Measurements from ENCODE around the gene CLEC1A.

CLEC1A gene

DNA sequence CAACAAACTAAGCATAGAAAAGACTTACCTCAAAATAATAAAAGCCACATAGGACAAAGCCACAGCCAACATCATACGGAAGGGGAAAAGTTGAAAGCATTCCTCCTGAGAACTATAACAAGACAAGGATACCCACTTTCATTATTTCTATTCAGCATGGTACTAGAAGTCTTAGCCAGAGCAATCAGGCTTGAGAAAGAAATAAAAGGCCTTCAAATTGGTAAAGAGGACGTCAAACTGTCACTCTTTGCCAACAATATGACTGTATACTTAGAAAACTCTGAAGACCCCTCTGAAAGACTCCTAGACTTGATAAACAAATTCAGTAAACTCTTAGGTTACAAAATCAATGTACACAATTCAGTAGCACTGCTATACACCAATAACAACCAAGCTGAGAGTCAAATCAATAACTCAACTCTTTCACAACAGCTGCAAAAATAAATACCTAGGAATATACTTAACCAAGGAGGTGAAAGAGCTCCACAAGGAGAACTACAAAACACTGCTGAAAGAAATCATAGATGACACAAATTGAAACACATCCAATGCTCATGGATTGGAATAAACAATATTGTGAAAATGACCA lies 11.6 kb upstream of the CLEC1A start:
- TF ChIP-seq CREB1 (IDR thresholded peaks at IDR 0.05; ENCODE audit: low read depth) (no peak), NFIC (IDR thresholded peaks at IDR 0.05) (no peak), YY1 (IDR thresholded peaks at IDR 0.05; ENCODE audit: low read depth) (no peak), EP300 (IDR thresholded peaks at IDR 0.05; ENCODE audit: borderline replicate concordance) (no peak), CEBPB (IDR thresholded peaks at IDR 0.05) (no peak), TCF12 (IDR thresholded peaks at IDR 0.05; ENCODE audit: low read depth) (no peak), ZBTB7A (IDR thresholded peaks at IDR 0.05; ENCODE audit: low read depth) (no peak), FOXM1 (IDR thresholded peaks at IDR 0.05; ENCODE audit: borderline replicate concordance, low read depth) (no peak), TAF1 (IDR thresholded peaks at IDR 0.05; ENCODE audit: low read depth) (no peak), EGR1 (IDR thresholded peaks at IDR 0.05) (no peak), RAD21 (IDR thresholded peaks at IDR 0.05; ENCODE audit: low read depth) (no peak)
- TF ChIP-seq, protein P1, sequence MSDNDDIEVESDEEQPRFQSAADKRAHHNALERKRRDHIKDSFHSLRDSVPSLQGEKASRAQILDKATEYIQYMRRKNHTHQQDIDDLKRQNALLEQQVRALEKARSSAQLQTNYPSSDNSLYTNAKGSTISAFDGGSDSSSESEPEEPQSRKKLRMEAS (IDR thresholded peaks at IDR 0.05): no peak
- TF ChIP-seq, protein P2, sequence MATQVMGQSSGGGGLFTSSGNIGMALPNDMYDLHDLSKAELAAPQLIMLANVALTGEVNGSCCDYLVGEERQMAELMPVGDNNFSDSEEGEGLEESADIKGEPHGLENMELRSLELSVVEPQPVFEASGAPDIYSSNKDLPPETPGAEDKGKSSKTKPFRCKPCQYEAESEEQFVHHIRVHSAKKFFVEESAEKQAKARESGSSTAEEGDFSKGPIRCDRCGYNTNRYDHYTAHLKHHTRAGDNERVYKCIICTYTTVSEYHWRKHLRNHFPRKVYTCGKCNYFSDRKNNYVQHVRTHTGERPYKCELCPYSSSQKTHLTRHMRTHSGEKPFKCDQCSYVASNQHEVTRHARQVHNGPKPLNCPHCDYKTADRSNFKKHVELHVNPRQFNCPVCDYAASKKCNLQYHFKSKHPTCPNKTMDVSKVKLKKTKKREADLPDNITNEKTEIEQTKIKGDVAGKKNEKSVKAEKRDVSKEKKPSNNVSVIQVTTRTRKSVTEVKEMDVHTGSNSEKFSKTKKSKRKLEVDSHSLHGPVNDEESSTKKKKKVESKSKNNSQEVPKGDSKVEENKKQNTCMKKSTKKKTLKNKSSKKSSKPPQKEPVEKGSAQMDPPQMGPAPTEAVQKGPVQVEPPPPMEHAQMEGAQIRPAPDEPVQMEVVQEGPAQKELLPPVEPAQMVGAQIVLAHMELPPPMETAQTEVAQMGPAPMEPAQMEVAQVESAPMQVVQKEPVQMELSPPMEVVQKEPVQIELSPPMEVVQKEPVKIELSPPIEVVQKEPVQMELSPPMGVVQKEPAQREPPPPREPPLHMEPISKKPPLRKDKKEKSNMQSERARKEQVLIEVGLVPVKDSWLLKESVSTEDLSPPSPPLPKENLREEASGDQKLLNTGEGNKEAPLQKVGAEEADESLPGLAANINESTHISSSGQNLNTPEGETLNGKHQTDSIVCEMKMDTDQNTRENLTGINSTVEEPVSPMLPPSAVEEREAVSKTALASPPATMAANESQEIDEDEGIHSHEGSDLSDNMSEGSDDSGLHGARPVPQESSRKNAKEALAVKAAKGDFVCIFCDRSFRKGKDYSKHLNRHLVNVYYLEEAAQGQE (IDR thresholded peaks at IDR 0.05; ENCODE audit: low read depth): no peak
- TF ChIP-seq, protein P3, sequence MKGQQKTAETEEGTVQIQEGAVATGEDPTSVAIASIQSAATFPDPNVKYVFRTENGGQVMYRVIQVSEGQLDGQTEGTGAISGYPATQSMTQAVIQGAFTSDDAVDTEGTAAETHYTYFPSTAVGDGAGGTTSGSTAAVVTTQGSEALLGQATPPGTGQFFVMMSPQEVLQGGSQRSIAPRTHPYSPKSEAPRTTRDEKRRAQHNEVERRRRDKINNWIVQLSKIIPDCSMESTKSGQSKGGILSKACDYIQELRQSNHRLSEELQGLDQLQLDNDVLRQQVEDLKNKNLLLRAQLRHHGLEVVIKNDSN (IDR thresholded peaks at IDR 0.05): no peak

DNA sequence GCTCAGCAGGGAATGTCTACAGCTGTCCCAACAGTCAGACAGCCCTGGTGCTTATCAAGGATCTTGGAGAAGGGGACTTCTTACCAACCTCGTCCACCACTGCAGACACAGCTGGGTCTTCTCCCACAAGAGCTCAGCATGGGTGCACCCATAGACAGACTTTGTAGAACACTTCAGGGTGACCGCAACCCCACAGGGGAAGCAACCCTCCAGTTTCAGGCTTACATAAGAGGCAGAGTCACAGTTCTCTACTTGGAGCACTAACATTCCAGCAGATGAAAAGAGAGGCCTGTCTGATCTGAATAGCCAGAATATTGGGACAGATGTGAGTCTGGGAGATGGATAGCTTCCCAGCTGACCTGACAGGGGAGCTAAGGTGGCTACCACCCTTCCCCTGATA lies 3.5 kb upstream of the CLEC1A start:
- TF ChIP-seq RAD21 (IDR thresholded peaks at IDR 0.05; ENCODE audit: low read depth): no peak
- no peak for TF ChIP-seq YY1 (IDR thresholded peaks at IDR 0.05; ENCODE audit: low read depth)
- no peak for TF ChIP-seq EP300 (IDR thresholded peaks at IDR 0.05; ENCODE audit: borderline replicate concordance)
- TF ChIP-seq CEBPB (IDR thresholded peaks at IDR 0.05): no peak
- TF ChIP-seq ZBTB7A (IDR thresholded peaks at IDR 0.05; ENCODE audit: low read depth): no peak

DNA sequence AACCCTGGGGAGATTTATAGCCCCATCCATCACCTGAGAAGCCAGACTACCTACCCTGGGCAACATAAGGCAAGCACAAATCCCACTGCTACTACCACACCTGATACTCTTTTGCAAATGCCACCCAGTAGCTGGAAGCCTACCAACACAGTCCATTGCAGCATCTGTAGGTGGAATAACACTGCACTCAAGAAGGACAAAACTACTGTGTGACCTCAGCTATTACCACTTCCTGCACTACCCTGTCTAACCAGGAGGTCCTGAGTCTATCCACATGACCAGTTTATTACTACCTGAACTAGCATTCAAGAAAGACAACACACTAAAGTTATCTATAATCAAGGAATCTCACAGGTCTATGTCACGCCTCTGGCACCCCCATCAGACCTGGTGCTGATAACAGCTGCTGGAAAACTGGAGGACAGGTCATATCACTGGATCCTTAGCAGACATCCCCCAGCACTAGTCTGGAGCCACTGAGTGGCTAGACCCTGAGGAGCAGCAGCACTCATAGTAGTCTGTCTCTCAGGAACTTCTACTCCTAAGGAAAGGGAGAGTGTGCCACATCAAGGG lies 2.9 kb upstream of the CLEC1A start:
- TF ChIP-seq, protein P3 (IDR thresholded peaks at IDR 0.05): no peak
- no peak for TF ChIP-seq ZBTB7A (IDR thresholded peaks at IDR 0.05; ENCODE audit: low read depth)
- TF ChIP-seq FOXM1 (IDR thresholded peaks at IDR 0.05; ENCODE audit: borderline replicate concordance, low read depth): no peak
- no peak for TF ChIP-seq TAF1 (IDR thresholded peaks at IDR 0.05; ENCODE audit: low read depth)
- TF ChIP-seq CEBPB (IDR thresholded peaks at IDR 0.05): no peak
- no peak for TF ChIP-seq RAD21 (IDR thresholded peaks at IDR 0.05; ENCODE audit: low read depth)
- TF ChIP-seq CREB1 (IDR thresholded peaks at IDR 0.05; ENCODE audit: low read depth): no peak

DNA sequence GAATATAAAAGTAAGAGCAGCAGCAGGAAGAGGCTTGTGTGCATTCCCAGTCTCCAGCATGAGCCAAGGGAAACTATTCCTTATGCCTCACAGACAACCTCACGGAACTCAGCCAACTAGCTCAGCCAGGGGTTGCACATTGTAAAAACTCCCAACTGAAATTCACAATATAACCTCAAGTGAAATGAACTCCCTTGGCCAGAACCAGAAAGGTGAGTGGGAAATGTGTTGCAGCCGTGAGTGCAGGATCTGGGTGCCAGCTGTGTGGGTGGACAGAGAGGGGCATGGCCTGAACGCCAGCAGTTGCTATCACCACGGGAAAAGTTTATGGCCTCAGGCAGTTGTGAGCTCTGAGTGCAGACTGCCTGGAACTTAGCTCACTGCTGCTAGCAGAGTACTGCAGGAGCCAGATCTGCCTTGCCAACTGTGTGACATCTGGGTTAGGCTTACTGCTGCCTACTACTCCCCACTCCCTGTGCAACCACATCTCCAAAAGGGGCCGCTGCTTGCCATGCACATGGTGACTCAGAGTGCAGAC lies 2.3 kb upstream of the CLEC1A start:
- TF ChIP-seq, protein P1 (IDR thresholded peaks at IDR 0.05): no peak
- TF ChIP-seq CREB1 (IDR thresholded peaks at IDR 0.05; ENCODE audit: low read depth) (no peak), TAF1 (IDR thresholded peaks at IDR 0.05; ENCODE audit: low read depth) (no peak), FOXM1 (IDR thresholded peaks at IDR 0.05; ENCODE audit: borderline replicate concordance, low read depth) (no peak), RAD21 (IDR thresholded peaks at IDR 0.05; ENCODE audit: low read depth) (no peak), YY1 (IDR thresholded peaks at IDR 0.05; ENCODE audit: low read depth) (no peak)

DNA sequence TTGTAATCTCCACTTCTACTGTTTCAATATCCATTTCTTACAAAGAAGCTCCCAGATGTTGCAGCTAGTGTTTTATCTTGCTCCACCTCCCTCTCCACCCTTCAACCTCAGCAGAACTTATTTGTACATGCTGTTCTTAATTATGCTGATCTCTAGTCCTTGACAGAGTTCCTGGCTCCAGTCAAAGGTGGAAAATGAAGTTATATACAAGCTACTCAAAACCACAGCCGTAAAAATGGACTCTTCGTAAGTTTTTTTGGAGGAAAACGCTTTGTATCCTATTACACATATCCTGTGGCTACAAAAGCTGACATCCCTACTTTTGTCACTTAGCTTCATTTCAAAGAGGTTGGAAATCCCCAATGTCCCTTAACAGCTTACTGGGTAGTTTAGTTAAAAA lies 1.3 kb downstream of the CLEC1A start:
- TF ChIP-seq TCF12 (IDR thresholded peaks at IDR 0.05; ENCODE audit: low read depth) (no peak), FOXM1 (IDR thresholded peaks at IDR 0.05; ENCODE audit: borderline replicate concordance, low read depth) (no peak), TAF1 (IDR thresholded peaks at IDR 0.05; ENCODE audit: low read depth) (no peak), NFIC (IDR thresholded peaks at IDR 0.05) (no peak), CEBPB (IDR thresholded peaks at IDR 0.05) (no peak), YY1 (IDR thresholded peaks at IDR 0.05; ENCODE audit: low read depth) (no peak), CREB1 (IDR thresholded peaks at IDR 0.05; ENCODE audit: low read depth) (no peak), ZBTB7A (IDR thresholded peaks at IDR 0.05; ENCODE audit: low read depth) (no peak), EP300 (IDR thresholded peaks at IDR 0.05; ENCODE audit: borderline replicate concordance) (no peak)
- TF ChIP-seq, protein P3 (IDR thresholded peaks at IDR 0.05): no peak
- TF ChIP-seq, protein P1 (IDR thresholded peaks at IDR 0.05): no peak
- TF ChIP-seq, protein P2 (IDR thresholded peaks at IDR 0.05; ENCODE audit: low read depth): no peak
